H1 (cell line): Measurements from ENCODE around the gene SH3RF2. TPM values are rescaled to one million over a fixed set of nuclear protein-coding genes. Genes with fewer than 3 reads are reported as not detected.

Experiments
- ATF2 ChIP-seq: IDR thresholded peaks from 2 replicates; pipeline ENCODE4 v1.6.1; 2012; ENCODE audit warnings: low read length, inconsistent platforms
- CBX5 ChIP-seq: fragments of 300-800, 300-1000 bp; sonication (generic); IDR thresholded peaks from 2 replicates; pipeline ENCODE4 v1.7.1; 2016; ENCODE audit warnings: antibody characterized with exemption, low read length, low read depth
- E2F6 ChIP-seq: IDR thresholded peaks from 2 replicates; pipeline ENCODE4 v1.6.1; 2012; ENCODE audit warnings: inconsistent platforms
- GABPA ChIP-seq: IDR thresholded peaks from 2 replicates; pipeline ENCODE4 v1.6.1; 2011; ENCODE audit warnings: mild to moderate bottlenecking, low read length, moderate library complexity, borderline replicate concordance; ENCODE audit not compliant: insufficient read depth
- SIX5 ChIP-seq: IDR thresholded peaks from 2 replicates; pipeline ENCODE4 v1.6.1; 2011; ENCODE audit warnings: mild to moderate bottlenecking, low read depth, low read length
- polyA plus RNA-seq, 7 experiments: library from polyadenylated mRNA; depleted of rRNA in 3 of 7; stranded (reverse) in 5 of 7; unstranded in 2 of 7; fragments of >200 nt in 5 of 7; fragments of 200-250 nt in 2 of 7; gene quantifications; 1 replicate in 5 of 7; 2 replicates in 1 of 7; 4 replicates in 1 of 7; pipeline versions ENCODE4 v1.2.1 to v1.2.3, GENCODE V29; 2011 to 2013; ENCODE audit warnings: missing spikeins in 2 of 7, mixed read lengths in 2 of 7
- total RNA-seq: library from RNA; stranded (reverse); fragmentation: NEBNext Ultra II Directional; extraction: Animal tissue kit (Norgen Biotek cat#: 25700); gene quantifications from 2 replicates; pipeline ENCODE4 v1.2.1, GENCODE V29; 2021
- TF ChIP-seq, protein P1 (sequence below): fragments of 300-600 bp; sonication (generic); IDR thresholded peaks from 2 replicates; pipeline ENCODE4 v1.7.1; 2012; ENCODE audit warnings: low read length, moderate library complexity, mild to moderate bottlenecking, inconsistent platforms; ENCODE audit not compliant: insufficient replicate concordance

Gene SH3RF2
- total and polyA plus RNA-seq, 2 of the 8 experiments (the other 6 are each of a cell fraction or from before 2014, with no cell fraction given) = 0.80 to 0.95 TPM

DNA sequence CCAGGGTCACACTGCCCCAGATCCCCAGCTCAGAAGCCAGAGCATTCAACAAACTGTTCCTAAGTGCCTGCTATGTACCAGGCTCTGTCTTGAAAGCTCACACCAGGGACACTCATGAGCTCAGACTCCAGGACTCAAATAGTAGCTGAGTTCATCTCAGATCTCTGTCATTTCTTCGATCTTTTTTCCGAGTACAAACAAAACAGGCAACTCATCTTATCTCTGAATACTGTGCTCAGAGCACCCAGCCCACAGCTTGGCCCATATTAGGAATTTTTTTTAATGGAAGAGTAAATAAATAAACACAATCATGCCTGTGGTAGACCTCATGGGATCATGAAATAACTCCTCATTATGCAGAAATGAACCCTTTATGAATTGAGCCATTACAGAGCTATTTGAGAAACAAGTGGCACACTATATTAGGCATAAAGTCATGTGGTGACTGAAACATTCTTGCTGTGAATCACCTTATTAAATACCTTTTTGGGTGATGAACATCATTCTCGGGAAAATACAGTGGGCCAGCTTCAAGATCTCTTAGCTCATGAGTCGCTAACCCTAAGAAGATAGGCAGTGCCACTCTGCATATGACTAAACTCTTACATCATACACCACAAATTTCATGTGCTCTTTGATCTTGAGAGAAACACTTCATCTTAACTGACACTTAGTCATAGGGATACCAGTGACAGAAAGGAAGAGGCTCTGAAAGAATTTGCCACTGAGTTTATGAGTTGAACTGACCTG, 9.9 kb downstream of the SH3RF2 start (continued):
- TF ChIP-seq, protein P1, sequence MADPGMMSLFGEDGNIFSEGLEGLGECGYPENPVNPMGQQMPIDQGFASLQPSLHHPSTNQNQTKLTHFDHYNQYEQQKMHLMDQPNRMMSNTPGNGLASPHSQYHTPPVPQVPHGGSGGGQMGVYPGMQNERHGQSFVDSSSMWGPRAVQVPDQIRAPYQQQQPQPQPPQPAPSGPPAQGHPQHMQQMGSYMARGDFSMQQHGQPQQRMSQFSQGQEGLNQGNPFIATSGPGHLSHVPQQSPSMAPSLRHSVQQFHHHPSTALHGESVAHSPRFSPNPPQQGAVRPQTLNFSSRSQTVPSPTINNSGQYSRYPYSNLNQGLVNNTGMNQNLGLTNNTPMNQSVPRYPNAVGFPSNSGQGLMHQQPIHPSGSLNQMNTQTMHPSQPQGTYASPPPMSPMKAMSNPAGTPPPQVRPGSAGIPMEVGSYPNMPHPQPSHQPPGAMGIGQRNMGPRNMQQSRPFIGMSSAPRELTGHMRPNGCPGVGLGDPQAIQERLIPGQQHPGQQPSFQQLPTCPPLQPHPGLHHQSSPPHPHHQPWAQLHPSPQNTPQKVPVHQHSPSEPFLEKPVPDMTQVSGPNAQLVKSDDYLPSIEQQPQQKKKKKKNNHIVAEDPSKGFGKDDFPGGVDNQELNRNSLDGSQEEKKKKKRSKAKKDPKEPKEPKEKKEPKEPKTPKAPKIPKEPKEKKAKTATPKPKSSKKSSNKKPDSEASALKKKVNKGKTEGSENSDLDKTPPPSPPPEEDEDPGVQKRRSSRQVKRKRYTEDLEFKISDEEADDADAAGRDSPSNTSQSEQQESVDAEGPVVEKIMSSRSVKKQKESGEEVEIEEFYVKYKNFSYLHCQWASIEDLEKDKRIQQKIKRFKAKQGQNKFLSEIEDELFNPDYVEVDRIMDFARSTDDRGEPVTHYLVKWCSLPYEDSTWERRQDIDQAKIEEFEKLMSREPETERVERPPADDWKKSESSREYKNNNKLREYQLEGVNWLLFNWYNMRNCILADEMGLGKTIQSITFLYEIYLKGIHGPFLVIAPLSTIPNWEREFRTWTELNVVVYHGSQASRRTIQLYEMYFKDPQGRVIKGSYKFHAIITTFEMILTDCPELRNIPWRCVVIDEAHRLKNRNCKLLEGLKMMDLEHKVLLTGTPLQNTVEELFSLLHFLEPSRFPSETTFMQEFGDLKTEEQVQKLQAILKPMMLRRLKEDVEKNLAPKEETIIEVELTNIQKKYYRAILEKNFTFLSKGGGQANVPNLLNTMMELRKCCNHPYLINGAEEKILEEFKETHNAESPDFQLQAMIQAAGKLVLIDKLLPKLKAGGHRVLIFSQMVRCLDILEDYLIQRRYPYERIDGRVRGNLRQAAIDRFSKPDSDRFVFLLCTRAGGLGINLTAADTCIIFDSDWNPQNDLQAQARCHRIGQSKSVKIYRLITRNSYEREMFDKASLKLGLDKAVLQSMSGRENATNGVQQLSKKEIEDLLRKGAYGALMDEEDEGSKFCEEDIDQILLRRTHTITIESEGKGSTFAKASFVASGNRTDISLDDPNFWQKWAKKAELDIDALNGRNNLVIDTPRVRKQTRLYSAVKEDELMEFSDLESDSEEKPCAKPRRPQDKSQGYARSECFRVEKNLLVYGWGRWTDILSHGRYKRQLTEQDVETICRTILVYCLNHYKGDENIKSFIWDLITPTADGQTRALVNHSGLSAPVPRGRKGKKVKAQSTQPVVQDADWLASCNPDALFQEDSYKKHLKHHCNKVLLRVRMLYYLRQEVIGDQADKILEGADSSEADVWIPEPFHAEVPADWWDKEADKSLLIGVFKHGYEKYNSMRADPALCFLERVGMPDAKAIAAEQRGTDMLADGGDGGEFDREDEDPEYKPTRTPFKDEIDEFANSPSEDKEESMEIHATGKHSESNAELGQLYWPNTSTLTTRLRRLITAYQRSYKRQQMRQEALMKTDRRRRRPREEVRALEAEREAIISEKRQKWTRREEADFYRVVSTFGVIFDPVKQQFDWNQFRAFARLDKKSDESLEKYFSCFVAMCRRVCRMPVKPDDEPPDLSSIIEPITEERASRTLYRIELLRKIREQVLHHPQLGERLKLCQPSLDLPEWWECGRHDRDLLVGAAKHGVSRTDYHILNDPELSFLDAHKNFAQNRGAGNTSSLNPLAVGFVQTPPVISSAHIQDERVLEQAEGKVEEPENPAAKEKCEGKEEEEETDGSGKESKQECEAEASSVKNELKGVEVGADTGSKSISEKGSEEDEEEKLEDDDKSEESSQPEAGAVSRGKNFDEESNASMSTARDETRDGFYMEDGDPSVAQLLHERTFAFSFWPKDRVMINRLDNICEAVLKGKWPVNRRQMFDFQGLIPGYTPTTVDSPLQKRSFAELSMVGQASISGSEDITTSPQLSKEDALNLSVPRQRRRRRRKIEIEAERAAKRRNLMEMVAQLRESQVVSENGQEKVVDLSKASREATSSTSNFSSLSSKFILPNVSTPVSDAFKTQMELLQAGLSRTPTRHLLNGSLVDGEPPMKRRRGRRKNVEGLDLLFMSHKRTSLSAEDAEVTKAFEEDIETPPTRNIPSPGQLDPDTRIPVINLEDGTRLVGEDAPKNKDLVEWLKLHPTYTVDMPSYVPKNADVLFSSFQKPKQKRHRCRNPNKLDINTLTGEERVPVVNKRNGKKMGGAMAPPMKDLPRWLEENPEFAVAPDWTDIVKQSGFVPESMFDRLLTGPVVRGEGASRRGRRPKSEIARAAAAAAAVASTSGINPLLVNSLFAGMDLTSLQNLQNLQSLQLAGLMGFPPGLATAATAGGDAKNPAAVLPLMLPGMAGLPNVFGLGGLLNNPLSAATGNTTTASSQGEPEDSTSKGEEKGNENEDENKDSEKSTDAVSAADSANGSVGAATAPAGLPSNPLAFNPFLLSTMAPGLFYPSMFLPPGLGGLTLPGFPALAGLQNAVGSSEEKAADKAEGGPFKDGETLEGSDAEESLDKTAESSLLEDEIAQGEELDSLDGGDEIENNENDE = no peak
- TF ChIP-seq GABPA (no peak), SIX5 (no peak), CBX5 (no peak), E2F6 (no peak), ATF2 (no peak)
- TF ChIP-seq, all 59 proteins: peak for 0
